HG02943 (cell line): ENCODE results near the gene EXOC2.

ENCODE experiments used
- ATAC-seq: cut with Tn5 transposase; IDR thresholded peaks from one replicate; pipeline ENCODE4 v1.9.1; 2021; ENCODE audit warnings: mild to moderate bottlenecking, low read depth, moderate library complexity; ENCODE audit not compliant: unreplicated experiment

The EXOC2 gene

DNA sequence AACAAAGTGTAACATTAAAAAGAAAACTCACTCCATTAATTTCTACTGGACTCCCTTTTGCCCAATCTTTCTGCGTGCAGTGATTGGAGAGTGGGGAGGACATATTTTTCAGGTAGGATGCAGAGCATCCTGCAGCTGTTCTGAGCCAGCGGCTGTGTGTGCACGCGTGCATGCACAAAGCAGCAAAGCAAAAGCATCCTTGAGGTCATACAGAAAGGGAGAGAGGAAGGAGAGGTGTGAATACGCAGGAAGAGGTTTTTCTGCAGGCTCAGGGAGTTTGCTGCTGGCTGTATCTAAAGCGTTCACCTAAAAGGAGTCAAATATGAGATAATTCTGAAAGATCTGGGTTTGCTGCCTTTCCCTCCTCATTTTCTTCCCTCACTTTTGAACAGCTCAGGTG is 144.4 kb downstream of the EXOC2 start:
- ATAC-seq, result no peak

DNA sequence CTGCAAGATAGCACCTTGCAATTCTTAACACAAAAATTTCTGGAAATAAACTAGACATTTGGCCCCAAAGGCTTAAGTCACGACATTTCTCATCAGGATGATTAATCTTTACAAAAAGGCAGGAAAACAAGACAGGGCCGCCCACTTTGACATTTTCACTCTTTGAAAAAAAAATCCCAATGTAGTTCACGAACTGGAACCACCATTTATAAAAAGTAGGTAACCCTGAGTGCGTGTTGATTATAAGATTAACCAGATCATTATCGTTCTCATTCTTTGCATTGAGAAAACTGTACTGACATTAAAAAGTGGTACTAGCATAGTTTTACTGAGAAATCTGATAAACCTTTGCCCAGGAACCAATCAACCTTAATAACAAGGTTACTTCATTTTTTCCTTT is 144.8 kb downstream of the EXOC2 start:
- ATAC-seq, result no peak

DNA sequence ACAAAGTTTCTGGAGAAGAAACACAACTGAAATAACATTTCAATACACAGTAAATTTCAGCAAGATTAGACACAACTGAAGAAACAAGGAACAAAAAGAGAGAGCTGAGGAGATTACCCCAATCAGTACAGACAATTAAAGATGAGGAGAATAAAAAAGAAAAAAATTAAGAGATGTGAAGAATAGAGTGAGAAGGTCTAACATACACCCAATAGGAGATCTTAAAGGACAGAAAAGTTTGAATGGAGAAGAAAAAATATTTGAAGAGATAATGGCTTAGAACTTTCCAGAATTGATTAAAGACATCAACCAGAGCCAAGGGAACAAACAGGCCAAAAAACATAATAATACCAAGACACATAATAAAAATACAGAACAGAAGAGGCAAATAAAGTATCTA is 152.4 kb downstream of the EXOC2 start:
- no peak for ATAC-seq

DNA sequence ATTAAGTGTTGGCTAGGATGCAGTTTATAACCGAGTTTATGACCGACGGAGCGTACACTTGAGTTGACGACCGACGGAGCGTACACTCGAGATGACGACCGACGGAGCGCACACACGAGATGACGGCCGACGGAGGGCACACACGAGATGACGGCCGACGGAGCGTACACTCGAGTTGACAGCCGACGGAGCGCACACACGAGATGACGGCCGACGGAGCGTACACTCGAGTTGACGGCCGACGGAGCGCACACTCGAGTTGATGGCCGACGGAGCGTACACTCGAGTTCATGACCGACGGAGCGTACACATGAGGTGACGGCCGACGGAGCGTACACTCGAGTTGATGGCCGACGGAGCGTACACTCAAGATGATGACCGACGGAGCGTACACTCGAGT is 155.8 kb downstream of the EXOC2 start:
- ATAC-seq, result no peak

DNA sequence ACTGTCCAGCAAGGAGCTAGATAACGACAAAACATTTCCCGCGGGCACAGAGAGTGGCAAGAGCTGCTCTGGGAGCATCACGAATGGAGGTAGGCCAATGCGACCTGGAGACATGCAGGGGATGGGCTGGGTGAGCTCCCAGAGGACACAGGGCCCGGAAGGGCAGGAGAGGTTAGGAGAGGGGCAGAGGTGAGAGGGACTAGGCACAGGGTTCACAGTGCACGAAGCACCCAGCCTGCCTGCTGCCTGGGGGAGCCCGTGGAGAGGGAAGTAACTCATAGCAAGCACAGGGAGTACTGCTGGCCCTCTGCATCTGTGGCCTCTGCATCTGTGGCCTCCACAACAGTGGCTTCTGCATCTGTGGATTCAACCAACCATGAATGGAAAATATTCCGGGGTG is 162.5 kb downstream of the EXOC2 start:
- ATAC-seq, result no peak

GRCh38 chr6:528989-529388 is 163.9 kb downstream of the EXOC2 start:
- no peak for ATAC-seq

DNA sequence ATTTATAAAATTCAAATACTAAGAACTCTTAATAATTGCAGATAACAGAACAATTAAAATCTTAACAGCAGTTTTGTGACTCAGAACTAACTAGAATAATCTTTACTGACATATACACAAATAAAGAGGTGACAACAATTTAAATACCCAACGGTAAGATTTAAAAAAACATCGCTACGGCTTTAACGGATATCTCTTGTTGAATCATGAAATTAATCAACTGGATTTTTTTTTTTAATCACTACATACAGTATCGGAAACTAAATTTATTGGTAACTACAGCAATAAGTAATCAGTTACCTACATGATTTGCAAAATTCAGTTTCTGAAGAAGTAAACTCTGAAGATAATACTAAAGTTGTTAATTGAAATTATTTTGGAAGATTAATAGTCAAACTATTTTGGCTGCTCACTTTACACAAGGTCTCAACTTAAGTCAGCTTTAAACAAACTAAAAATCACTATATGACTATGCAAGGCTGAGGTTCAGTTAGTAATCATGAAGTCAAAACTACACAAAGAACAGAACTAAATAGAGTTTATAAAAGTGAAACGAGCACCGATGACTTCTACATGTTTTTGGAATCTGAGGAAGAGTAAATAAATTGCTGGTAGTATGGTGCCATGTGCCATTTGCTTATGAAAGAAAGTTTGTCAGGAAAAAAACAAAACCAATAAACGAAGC is 164.8 kb downstream of the EXOC2 start:
- no peak for ATAC-seq

DNA sequence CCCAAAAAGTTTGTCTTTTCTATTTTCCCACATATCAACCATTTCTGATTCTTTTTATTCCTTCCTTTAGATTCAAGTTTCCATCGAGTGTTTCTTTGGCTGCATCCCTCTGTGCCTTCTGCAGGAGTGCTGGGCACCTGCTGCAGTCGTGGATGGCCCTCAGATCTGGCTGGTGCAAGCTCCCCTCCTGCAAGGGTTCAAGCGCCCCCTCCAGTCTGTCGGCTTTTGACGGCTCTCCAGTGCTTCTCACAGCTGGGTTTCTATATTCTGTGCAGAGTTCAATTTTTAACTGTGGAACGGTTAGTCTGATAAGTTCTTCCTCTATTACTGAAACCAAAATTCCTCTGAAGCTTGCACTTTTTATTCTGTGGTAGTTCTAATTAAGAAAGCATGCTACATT is 168.1 kb downstream of the EXOC2 start:
- no peak for ATAC-seq

DNA sequence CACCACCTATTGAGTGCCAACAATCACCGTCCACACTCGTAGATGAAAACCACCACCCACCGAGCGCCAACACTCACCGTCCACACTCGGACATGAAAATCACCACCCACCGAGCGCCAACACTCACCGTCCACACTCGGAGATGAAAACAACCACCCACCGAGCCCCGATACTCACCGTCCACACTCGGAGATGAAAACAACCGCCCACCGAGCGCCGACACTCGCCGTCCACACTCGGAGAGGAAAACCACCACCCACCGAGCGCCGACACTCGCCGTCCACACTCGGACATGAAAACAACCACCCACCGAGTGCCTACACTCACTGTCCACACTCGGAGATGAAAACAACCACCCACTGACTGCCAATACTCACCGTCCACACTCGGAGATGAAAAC is 172.1 kb downstream of the EXOC2 start:
- ATAC-seq, result no peak

DNA sequence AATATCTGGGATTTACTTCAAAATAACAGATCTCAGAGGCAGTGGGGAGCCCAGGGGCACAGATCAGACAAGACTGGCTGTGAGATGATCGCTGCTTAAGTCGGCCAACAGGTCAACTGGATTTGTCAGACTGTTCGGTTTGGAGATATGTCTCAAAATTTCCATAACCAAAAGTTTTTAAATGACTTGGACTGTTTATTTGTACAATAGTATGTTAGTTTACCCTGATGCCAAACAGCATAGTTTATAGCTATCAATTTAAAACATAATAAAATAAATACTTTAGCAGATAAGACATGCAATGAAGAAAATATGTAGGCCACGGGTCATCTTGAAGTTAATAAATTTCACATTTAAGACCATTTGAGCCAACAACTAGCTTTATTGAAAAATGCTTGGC is 174.7 kb downstream of the EXOC2 start:
- ATAC-seq, result no peak

DNA sequence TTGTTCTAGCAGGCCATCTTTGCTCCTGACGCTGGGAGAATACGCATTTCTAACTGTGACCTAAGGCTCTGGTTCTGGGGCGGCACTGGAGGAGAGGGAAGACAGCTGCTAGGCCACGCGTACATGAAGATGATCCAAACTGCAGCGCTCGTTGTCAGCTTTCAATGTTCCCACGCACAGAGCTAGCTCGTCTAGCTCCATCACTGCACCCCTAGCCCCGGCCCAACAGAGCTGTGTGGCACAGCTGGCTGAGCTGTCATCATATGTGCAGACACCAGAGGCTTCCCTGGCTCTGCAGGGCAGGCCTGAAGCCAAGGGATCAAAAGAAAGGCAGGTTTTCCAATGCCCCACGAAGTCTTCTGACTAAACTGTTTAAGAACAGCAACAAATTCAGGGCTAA is 176.7 kb downstream of the EXOC2 start:
- no peak for ATAC-seq

- ATAC-seq, result no peak
These were observed 177.7 kb downstream of the EXOC2 start for GRCh38 chr6:515267-515666.

DNA sequence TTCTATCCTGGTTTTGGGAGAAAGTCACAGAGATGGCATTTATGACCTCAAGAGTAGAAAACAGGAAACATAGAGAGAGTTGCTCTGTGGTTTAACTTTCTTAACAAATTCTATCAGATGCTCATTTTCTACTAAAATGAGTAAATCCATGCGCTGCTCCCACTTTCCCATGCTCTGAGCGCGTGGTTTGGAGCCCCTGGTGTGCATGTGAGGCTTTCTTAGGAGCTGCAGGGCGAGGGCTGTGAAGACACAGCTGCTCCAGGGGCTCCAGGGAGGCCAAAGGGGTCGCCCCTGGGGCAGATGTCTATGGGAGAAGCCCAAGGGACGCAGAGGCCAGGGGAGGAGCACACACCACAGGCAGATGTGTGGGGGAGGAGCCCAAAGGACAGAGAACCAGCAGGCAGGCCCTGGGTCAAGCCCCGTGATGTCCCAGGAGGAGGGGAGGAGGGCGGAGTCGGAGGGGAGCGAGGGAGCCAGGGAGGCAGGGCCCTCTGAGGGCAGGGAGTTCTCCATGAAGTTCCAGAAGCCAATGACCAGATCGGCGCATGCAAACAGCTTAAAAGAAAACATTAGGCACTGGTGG is 178.5 kb downstream of the EXOC2 start:
- ATAC-seq, result no peak

- no peak for ATAC-seq
These were observed 179.0 kb downstream of the EXOC2 start for GRCh38 chr6:513961-514360.

DNA sequence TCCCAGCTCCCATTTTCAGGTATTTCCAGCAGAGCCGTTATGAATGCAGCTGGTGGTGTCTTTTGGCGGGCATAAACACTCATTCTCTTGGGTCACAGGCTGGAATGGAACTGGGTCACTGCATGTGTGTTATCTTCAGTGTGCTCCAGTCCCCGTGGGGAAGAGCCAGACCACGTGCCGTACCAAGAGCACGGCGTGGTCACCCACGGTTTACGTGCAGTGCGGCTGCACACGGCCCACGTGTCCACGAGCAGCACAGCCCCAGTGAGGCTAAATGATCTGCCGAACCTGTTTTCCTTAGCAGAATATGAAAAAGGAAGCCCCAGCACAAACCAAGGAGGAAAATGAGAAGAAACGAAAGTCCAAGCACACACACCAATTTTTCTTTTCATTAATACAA is 179.9 kb downstream of the EXOC2 start:
- no peak for ATAC-seq

DNA sequence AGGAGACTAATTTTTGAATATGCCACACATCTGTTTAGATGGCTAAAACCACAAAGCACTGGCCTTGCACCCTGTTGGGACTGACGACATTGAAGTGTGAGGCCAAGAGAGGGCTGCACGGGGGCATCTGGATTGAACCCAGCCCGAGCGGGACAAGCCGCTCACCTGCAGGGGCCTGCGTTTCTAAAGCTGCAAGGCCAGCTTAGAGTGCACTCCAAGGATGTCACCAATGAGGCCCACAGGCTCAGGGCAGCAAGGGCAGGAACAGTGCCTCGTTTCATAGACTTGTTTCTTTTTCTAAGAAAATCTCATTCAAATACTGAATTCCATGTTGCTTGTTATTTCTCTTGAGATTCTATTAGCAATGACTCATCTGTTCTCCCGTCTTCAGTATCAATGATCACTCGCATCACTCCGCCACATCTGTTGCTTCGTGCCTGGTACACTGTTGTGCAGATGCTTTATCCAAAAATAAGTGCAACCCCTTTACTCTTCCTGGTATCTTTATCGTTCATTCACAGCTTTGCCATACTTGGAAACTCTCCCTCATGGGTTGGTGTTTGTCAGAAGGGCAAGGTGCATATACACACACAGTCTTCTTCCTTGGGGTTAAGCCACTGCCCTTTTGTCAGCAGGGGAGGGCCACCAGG is 181.3 kb downstream of the EXOC2 start:
- ATAC-seq, result no peak

GRCh38 chr6:509676-510075 is 183.3 kb downstream of the EXOC2 start:
- no peak for ATAC-seq

DNA sequence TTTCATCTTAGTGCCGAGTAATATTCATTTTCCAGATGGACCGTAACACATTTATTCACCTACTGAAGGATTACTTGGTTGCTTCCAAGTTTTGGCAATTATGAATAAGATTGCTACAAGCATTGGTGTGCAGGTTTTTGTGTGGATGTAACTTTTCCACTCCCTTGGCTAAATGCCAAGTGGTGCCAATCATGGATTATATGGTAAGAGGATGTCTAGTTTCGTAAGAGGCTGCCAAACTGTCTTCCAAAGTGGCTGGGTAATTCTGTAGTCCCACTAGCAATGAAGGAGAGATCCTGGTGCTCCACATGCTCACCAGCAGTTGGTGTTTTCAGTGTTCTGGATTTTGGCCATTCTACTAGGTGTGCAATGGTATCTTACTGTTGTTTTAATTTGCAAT is 184.3 kb downstream of the EXOC2 start:
- ATAC-seq, result no peak

DNA sequence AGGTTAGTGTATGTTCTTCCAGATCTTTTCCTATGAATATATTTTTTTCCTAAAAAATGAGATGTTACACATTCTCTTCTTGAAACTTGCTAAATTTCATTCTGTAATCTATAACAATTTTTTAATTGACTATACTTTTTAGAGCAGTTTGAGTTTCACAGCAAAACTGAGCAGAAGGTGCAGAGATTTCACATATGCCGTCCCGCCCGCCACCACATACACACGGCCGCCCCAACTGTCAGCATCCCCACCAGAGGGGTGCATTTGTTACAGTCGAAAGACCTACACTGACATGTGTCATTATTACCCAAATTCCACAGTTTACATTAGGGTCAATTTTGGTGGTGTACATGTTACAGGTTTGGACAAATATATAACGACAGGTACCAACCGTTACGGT is 184.9 kb downstream of the EXOC2 start:
- no peak for ATAC-seq

GRCh38 chr6:506920-507622 is 185.9 kb downstream of the EXOC2 start:
- ATAC-seq, result no peak

- ATAC-seq, result no peak
These were observed 186.4 kb downstream of the EXOC2 start for GRCh38 chr6:506508-506907.

GRCh38 chr6:505374-505773 is 187.6 kb downstream of the EXOC2 start:
- no peak for ATAC-seq
